GM19351 (cell line): ENCODE results near the gene GLG1.
"Not testable (repeated sequence)": the region's sequence is repeated elsewhere in the genome, so short reads cannot be mapped to it uniquely, and the experiment has no call there.

Experiments used
- ATAC-seq: cut with Tn5 transposase; IDR thresholded peaks from one replicate; pipeline ENCODE4 v1.9.1; 2021; ENCODE audit warnings: mild to moderate bottlenecking, moderate library complexity; ENCODE audit not compliant: unreplicated experiment

The GLG1 gene

DNA sequence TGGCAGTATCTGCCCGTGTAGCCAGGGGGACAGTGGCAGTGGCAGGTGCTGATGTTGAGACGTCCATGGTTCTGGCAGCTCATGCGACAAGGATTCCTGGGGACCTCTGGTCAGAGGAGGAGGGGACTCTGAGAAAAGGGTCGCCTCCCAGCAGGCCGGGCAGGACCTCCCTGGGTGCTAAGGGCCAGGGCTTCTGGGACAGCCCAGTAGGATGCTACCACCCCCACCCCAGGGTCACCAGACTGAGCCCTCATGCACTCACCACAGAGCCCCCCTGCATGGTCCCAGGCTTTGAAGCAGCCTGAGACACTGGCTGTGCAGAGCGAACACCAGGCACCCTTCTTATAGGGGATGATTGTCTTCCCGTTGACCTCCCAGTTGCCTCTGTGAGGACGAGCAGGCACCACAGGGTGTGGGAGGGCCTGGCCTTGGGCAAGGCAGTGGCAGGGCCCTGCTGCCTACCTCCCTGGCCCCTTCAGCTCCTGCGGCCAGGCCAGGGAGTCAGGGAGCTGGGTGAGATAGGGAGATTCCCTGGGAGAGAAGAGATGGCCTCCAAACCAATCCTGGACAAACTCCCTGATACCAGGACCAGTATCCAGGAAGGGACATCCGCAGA, 194.0 kb downstream of the GLG1 start:
- ATAC-seq = not testable (repeated sequence)

DNA sequence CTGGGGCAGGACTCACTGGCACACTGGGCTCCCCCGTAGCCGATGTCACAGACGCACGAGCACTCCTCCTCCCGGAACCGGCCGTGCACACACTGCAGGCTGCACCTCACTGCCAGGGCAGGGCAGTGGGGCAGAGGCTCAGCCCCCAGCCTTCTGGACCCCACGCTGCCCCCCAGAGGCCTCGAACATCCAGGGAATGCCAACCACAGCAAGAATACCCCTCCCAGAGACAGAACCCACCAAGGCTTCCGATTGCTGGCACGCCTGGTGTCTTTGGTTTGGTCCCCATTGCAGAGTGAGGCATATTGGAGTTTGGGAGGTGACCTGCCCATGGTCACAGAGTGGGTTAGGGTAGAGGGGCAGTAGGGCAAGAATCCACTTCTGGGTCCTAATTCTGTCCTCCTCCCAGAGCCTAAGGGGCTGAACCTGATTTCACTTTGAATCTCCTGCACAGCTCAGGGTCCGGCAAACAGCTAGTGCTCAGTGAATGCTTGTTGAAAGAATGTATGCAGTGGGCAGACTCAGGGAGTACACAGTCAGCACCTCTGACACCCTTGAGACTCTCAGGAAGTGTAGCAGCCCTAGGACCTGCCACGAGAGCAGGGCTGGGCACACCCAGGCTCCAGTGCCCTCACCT, 194.7 kb downstream of the GLG1 start:
- ATAC-seq = not testable (repeated sequence)

DNA sequence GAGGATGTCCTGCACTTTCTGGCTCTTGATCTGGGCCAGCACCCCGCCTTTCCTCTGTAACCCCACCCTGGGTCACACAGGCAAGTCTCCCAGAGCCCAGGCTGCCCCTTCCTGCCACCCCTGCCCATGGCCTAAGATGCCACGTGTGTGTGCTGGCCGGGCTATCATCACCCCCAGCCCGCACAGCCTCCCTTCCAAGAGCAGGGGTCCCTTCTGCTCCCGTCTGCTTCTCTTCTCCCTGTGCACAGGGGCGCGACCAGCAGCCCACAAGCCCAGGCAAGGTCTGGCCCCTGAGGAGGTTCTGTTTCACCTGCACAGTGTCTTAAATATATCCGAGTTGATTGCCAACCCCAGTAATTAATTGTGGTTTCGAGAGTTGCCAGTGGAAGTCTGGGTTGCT, 195.9 kb downstream of the GLG1 start:
- not testable (repeated sequence) for ATAC-seq

DNA sequence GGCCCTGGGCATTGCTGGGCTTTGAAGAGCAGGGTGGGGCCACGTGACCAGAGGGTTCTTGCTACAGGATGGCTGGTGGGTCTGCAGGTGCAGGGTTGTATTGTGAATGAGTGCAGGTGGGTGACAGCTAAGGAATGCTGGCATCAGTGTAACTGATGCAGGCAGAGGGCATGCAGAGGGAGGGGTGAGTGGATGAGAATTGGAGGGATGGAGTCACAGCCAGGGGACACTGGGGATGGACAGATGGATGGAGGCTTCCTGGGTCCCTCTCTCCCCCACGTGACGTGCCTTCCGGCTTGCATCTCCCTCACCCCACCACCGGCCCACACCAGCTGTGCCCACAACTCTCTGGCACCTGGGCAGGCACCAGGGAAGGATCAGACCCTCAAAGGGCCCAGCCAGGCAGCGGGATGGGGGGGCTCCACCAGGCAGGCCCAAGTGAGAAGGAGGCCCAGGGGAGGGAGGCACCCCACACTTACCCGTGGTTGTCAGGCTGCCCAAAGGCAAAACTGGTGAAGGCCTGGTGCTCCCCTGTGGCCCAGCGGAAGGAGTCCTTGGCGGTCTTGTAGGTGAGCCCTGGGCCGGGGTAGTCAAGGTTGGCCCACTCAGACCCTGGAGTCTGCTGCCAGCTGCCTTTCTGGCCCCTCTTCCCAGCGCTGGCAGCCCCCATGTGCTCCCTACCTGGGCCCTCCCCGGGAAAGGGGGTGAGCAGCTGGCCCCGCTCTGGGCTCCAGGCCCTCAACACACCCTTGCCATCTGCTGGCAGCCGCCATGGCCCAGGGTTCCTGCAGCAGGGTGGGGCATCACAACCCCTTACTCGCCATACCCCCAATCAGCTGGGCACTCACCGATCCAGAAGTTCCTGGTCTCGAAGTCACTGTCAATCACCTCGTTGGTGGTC, 196.6 kb downstream of the GLG1 start:
- ATAC-seq = not testable (repeated sequence)

DNA sequence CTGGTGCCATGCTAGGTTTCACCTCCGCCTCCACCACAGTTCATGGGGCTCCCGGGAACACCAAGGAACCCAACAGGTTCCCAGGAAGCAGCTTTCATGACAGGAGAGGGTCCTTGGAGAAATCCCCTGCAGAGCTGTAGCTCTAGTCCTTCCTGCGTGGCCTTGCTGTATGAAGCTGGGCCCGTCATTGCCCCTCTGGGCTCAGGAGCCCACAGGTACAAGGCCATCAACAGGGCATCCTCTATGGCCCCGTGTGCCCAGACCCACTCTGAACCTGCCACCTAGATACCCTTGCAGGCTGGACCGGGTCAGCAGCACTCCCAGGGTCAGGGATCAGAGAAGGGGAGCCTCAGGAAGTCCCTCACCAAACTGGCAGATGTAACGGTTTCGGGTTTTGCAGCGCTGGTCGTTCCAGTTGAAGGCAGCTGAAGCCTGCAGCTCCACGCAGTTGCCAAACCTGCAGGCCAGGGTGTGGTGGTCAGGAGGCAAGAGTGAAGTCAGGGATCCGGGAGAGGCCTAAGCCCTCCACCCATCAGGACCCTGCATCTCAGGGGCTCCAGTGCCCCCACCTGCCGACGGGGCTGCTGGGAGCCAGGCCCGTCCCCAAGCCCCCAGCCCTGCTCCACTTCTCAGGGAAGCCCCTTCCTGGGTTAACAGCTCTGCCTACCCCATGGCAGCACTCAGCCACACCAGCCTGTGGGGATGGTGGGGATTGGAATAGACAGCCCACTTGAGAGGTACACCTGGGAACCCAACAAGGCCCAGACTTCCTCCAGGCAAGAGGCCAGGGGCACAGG, 197.5 kb downstream of the GLG1 start:
- ATAC-seq = not testable (repeated sequence)

DNA sequence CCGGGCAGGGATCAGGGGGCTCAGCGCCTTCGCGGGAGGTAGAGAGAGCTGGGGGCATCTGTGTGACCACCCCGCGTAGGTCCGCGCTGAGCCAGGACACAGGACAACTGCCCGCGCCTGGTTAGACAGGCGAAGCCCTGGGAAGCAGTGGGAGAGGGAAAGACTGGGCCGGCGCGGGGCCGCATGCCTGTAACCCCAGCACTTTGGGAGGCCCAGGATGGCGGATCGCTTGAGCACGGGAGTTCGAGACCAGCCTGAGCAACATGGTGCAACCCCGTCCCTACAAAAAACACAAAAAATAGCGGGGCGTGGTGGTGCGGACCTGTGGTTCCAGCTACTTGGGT, 199.6 kb downstream of the GLG1 start:
- ATAC-seq = not testable (repeated sequence)

DNA sequence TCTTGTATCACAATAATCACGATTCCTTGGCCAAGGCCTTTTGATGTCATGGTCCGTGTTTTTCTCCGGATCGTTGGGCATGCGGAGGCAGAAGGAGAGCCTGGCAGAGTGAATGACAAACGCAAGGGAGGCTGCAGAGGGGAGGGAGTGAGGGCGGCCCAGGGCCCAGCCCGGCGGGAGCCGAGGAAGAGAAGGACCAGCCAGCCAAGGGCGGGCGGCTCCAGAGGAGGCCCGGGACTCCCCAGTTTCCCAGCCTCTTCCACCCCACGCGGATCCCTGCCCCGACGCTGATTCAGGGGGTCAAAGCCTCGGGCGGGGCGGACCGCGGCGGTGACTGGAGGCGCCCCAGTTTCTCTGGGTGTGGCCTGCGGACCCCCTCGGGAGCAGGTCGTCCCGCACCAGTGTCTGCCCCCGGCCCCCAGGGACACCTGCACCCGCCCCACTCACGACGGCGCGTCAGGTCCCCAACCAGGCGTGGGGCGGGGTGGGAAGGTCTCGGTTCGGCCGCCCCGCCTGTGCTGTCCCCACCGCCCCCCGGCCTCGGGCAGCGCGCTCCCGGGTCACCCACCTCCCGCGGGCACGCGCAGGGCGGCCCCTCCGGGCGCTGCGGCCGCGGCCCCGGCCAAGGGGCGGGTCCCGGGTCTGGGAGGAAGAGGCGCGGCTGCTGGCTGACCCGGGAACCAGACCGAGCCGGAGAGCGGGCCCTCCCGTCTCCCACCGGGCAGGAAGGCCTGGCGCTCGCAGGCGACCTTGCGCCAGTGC, 200.1 kb downstream of the GLG1 start:
- peak; percentile 48 for ATAC-seq

DNA sequence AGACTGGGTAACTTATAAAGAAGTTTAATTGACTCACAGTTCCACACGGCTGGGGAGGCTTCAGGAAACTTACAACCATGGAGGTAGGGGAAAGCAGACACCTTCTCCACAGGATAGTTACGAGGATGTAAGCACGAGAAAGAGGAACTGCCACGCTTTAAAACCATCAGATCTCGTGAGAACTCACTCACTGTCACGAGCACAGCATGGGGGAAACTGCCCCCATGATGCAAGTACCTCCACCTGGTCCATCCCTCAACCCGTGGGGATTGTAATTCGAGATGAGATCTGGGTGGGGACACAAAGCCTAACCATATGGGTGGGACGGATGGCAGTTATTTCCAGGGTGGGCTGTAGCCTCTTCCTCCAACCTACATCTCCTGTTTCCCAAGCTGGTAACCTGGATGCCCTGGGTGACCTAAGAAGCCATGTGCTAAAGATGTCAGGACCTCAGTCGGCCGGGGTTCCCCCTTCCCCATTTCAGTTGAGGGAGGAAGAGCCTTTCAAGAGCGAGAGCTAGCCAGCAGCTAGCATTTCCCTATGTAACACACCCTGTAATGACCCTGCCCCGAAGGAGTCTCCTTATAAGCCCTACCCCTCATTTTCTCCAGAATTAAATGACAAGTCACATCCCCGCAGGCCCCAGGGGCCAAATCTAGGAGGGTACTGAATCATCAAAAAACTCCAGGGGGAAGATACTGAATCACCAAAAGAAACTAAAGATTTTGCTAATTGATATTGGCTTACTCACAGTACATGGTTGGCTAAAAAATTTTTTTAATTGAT, 202.6 kb downstream of the GLG1 start:
- not testable (repeated sequence) for ATAC-seq

DNA sequence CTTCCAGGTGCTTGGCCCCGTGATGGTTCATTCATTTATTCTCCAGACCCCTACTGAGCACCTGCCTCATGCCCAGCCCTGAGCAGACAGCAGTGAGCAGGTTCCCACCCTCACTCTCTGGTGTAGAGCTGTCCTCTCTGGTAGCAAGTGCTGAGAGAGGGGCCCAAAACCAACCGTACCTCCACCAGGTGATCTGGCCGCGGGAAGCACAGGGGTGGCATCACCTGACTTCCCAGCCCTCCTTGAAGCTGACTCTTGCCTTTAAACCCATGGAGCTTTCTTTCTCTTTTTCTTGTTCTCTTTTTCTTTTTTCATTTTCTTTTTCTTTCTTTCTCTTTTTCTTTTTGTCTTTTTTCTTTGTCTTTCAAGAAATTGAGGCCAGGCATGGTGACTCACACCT, 206.7 kb downstream of the GLG1 start:
- not testable (repeated sequence) for ATAC-seq

DNA sequence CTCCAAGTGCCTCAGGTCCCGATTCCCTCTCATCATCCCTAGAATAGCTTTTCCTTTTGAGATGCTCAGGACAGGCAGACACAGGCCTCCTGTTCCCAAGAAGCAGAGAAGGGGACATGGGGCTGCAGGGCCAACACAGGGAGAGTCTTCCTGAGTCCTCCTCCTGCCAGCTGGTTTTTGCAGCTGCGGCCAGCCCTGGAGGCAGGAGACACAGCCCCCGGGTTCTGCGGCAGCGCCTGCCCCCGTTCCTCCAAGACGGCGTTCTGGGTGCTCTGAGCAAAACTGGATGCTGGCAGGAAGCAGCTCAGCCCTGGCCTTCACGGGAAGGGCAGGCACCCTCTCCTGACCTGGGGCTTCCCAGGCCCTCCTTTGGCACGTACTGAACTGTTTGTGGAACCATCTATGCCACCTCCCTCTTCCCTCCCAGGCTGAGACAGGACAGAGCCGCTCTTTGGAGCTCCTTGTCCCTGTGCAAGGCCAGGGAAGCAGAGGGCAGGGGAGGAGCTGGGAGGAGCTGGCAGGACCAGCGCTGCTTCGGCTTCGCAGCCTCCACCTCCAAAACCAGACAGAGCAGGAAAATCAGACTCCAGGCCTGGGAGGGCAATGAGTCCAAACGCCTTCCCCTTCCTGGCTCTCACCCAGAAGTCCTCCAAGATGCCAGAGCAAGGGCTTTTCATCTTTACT, 208.6 kb downstream of the GLG1 start:
- ATAC-seq = not testable (repeated sequence)
